ENCODE results near the gene CORO7.
"Not testable (repeated sequence)": the region's sequence is repeated elsewhere in the genome, so short reads cannot be mapped to it uniquely, and the experiment has no call there.

The CORO7 gene

GRCh38 chr16:4349332-4349731, 67.1 kb downstream of the CORO7 start:
- no peak for DNase-seq

- DNase-seq = no peak
These were observed 68.5 kb downstream of the CORO7 start for GRCh38 chr16:4347765-4348509.

DNA sequence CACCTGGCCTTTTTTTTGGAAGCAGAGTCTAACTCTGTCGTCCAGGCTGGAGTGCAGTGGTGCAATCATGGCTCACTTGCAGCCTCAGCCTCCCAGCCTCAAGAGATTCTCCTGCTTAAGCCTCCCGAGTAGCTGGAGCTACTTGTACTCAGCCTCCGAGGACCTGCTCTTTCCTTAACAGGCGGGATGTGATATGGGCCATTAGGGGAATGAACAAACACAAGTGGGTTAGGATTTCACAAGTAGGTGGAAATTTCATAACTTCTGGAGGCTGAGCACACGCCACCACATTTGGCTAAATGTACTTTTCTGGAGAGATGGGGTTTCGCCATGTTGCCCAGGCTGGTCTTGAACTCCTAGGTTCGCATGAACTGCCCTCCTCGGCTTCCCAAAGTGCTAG, 69.4 kb downstream of the CORO7 start:
- DNase-seq = no peak

GRCh38 chr16:4345836-4346781, 70.3 kb downstream of the CORO7 start:
- DNase-seq = no peak

DNA sequence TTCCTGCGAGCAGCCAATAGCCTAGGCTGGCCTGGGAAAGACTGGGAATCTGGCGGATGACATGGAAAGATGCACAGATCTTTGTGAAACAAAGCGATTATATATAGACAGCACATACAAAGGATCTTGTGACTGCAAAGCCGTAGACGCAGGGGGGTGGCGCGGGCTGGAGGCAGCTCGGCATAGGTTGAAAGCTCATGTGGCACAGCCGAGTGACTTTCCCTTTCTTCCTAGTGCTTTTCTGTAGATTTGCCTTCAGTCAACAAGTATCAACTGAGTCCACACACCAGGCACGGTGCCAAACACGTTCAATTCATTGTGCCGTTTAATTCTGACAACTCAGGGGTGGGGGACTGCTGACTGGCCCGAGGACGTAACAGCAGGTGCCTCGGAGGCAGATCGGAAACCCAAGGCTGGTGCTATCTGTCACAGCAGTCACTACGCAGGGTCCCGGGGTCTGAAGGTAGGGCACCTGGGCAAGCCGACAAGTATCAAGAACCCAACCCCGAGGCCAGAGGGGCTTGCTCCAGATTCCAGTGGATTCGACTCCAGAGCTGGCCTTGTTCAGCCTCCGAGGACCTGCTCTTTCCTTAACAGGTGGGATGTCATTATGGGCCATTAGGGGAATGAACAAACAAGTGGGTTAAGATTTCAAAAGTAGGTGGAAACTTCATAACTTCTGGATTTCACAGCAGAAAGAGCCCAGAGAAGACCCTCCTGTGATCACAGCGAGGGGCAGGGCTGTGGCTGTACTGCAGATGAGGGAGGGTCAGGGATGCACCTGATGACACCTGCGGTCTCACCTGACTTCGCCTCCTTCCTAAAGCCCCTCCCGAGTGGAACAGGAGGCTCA, 71.2 kb downstream of the CORO7 start:
- no peak for DNase-seq

GRCh38 chr16:4344300-4344982, 72.0 kb downstream of the CORO7 start:
- DNase-seq = not testable (repeated sequence)

GRCh38 chr16:4342866-4343744, 73.3 kb downstream of the CORO7 start:
- DNase-seq = no peak

DNA sequence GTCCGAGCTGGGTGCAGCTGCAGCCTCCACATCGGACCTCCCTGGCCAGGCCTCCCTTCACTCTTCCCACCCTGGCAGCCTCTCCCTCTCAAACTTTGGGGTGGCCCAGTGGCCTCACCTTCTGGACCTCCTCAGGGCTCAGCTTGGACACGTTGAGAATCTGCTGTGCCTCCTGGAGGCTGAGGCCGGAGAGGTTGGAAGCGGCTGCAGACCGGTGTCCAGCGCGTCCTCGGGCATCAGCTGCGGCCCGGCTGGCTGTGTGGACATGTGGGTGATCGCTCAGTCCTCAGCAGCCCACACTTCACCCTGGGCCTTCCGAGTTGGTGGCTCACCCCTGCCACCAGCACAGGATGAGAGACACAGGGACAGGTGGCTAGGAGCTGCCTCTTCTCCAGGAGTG, 75.1 kb downstream of the CORO7 start:
- DNase-seq = no peak

DNA sequence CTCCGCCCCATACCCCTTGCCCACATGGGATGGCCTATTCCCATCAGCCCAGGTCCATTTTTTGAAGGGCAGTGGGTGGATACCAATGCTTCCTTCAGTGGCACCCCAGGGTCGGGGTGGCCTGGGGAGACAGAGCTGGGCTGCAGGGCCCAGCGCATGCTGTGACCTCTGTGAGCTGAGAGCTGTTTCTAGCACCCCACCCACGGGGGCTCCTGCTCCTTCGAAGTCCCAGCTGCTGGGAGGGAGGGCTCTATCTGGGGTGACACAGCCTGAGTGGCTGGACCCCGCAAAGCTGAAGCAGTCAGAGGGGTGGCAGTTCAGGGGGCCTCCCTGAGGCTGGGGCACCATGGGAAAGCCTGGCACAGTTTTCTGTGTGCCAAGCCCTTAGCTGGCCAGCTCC, 76.0 kb downstream of the CORO7 start:
- no peak for DNase-seq

DNA sequence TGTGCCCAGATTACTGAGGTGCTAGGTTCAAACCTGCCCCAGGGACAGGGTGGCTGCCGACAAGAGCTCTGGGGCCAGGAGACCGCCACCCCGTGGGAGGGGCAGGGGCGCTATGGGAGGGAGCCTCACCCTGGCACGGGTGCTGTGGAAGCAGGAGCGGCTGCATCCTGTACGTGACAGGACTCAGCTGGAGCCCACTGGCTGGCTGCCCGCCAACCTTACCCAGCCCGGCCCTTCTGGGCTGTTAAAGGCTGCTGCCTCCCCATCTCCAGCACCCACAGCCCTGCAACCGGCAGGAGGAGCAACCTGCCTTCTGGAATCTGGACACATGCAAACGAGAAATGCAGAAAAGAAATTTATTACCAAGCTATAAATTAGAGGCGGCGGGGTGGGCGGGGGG, 76.5 kb downstream of the CORO7 start:
- no peak for DNase-seq

- DNase-seq = no peak
These were observed 76.9 kb downstream of the CORO7 start for GRCh38 chr16:4339455-4339854.

- DNase-seq = no peak
These were observed 77.6 kb downstream of the CORO7 start for GRCh38 chr16:4338712-4339299.

- DNase-seq = no peak
These were observed 78.2 kb downstream of the CORO7 start for GRCh38 chr16:4338125-4338582.

DNA sequence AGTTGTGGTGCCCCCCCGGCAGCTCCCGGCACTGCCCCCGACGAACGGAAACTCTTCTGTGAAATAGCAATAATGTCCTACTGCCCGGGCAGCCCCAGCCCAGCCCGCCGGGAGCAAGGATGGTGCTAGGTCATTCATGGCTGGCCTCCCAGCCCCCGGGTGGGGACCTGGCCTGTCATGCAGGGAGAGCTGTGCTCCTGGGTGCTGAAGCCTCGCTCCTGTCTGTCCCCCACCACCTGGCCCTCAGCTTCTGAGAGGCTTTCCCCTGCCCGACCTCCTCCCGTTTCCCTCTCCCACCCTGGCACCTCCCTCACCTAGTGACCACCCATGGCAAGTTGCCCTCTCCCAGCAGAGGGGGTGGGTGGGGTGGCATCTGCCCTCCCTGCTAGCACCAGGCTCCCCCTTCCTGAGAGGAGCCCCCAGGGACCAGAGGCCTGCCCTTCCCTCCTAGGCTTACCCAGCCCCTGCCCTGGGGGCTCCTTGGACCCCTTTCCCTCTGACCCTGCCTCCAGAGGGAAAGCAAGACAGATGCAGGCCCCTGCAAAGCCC, 78.8 kb downstream of the CORO7 start:
- DNase-seq = no peak

DNA sequence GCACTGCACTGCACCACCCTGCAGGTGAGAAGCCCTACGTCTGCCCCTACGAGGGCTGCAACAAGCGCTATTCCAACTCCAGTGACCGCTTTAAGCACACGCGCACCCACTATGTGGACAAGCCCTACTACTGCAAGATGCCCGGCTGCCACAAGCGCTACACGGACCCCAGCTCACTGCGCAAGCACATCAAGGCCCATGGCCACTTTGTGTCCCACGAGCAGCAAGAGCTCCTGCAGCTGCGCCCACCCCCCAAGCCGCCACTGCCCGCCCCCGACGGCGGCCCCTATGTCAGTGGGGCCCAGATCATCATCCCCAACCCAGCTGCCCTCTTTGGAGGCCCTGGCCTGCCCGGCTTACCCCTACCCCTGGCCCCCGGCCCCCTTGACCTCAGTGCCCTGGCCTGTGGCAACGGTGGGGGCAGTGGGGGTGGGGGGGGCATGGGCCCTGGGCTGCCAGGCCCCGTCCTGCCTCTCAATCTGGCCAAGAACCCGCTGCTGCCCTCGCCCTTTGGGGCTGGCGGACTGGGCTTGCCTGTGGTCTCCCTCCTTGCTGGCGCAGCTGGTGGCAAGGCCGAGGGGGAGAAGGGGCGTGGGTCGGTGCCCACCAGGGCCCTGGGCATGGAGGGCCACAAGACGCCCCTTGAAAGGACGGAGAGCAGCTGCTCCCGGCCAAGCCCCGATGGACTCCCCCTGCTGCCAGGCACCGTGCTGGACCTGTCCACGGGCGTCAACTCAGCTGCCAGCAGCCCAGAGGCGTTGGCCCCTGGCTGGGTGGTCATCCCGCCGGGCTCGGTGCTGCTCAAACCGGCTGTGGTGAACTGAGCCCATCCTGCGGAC, 79.5 kb downstream of the CORO7 start:
- DNase-seq = no peak

DNA sequence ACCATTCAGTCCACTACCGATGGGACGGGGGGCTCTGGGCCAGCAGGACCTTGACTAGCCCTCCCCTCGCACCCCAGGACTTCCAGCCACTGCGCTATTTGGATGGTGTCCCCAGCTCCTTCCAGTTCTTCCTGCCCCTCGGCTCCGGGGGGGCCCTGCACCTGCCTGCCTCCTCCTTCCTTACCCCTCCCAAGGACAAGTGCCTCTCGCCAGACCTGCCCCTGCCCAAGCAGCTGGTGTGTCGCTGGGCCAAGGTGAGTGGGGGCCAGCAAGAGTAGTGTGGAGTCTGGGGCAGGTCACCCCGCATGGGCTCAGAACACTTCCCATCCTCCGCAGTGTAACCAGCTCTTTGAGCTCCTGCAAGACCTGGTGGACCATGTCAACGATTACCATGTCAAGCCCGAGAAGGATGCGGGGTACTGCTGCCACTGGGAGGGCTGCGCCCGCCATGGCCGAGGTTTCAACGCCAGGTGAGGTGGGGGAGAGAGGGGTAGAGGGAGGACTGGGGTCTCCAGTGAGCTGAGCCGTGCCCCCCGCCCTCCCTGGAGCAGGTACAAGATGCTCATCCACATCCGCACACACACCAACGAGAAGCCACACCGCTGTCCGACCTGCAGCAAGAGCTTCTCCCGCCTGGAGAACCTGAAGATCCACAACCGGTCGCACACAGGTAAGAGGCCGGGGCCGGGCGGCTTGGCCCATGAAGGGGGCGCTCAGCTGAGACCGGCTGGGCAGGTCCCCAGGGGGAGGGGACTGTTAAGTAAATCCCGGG, 81.5 kb downstream of the CORO7 start:
- no peak for DNase-seq

DNA sequence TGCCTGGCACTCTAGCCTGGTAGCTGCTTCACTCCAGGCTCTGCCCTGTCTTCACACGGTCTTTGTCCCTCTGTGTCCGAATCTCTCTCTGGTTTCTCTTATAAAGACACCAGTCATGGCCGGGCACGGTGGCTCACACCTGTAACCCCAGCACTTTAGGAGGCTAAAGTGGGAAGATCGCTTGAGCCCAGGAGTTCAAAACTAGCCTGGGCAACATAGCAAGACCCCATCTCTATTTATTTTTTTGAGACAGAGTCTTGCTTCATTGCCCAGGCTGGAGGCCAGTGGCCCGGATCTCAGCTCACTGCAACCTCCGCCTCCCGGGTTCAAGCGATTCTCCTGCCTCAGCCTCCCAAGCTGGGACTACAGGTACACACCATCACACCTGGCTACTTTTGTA, 82.7 kb downstream of the CORO7 start:
- not testable (repeated sequence) for DNase-seq

GRCh38 chr16:4333308-4333638, 83.1 kb downstream of the CORO7 start:
- no peak for DNase-seq
